Ammon's horn (tissue), 1 donor: ENCODE results near the gene FADS6.

Experiments used
- DNase-seq: peaks from one replicate; pipeline ENCODE4 v3.0.0-alpha.2; 2016; ENCODE audit warnings: low spot score

FADS6 gene

GRCh38 chr17:74852237-74853047, 41.0 kb downstream of the FADS6 start:
- DNase-seq = no peak

- DNase-seq = no peak
Measured at GRCh38 chr17:74851612-74852236, 41.7 kb downstream of the FADS6 start.

GRCh38 chr17:74850914-74851313, 42.5 kb downstream of the FADS6 start:
- DNase-seq = no peak

- no peak for DNase-seq
Measured at GRCh38 chr17:74850310-74850709, 43.1 kb downstream of the FADS6 start.

- DNase-seq = no peak
Measured at GRCh38 chr17:74848656-74849399, 44.6 kb downstream of the FADS6 start.

- no peak for DNase-seq
Measured at GRCh38 chr17:74846621-74847020, 46.8 kb downstream of the FADS6 start.

GRCh38 chr17:74843352-74843627, 50.1 kb downstream of the FADS6 start:
- no peak for DNase-seq

GRCh38 chr17:74842599-74843351, 50.7 kb downstream of the FADS6 start:
- peak; percentile 84 for DNase-seq

- no peak for DNase-seq
Measured at GRCh38 chr17:74842146-74842598, 51.3 kb downstream of the FADS6 start.

GRCh38 chr17:74840989-74841666, 52.3 kb downstream of the FADS6 start:
- DNase-seq = peak; percentile 84

- no peak for DNase-seq
Measured at GRCh38 chr17:74839990-74840852, 53.2 kb downstream of the FADS6 start.

- DNase-seq = no peak
Measured at GRCh38 chr17:74838274-74838673, 55.2 kb downstream of the FADS6 start.

GRCh38 chr17:74836691-74837467, 56.6 kb downstream of the FADS6 start:
- DNase-seq = no peak

- DNase-seq = no peak
Measured at GRCh38 chr17:74836191-74836590, 57.2 kb downstream of the FADS6 start.

- peak; percentile 75 for DNase-seq
Measured at GRCh38 chr17:74833501-74834377, 59.7 kb downstream of the FADS6 start.

- DNase-seq = no peak
Measured at GRCh38 chr17:74832421-74832820, 61.0 kb downstream of the FADS6 start.

- no peak for DNase-seq
Measured at GRCh38 chr17:74831444-74832146, 61.8 kb downstream of the FADS6 start.

- no peak for DNase-seq
Measured at GRCh38 chr17:74830861-74831260, 62.6 kb downstream of the FADS6 start.
